HG03460 (cell line): ENCODE data around the gene POGZ.

Experiments used
- ATAC-seq: cut with Tn5 transposase; IDR thresholded peaks from one replicate; pipeline ENCODE4 v1.9.1; 2021; ENCODE audit not compliant: unreplicated experiment

POGZ gene, protein sequence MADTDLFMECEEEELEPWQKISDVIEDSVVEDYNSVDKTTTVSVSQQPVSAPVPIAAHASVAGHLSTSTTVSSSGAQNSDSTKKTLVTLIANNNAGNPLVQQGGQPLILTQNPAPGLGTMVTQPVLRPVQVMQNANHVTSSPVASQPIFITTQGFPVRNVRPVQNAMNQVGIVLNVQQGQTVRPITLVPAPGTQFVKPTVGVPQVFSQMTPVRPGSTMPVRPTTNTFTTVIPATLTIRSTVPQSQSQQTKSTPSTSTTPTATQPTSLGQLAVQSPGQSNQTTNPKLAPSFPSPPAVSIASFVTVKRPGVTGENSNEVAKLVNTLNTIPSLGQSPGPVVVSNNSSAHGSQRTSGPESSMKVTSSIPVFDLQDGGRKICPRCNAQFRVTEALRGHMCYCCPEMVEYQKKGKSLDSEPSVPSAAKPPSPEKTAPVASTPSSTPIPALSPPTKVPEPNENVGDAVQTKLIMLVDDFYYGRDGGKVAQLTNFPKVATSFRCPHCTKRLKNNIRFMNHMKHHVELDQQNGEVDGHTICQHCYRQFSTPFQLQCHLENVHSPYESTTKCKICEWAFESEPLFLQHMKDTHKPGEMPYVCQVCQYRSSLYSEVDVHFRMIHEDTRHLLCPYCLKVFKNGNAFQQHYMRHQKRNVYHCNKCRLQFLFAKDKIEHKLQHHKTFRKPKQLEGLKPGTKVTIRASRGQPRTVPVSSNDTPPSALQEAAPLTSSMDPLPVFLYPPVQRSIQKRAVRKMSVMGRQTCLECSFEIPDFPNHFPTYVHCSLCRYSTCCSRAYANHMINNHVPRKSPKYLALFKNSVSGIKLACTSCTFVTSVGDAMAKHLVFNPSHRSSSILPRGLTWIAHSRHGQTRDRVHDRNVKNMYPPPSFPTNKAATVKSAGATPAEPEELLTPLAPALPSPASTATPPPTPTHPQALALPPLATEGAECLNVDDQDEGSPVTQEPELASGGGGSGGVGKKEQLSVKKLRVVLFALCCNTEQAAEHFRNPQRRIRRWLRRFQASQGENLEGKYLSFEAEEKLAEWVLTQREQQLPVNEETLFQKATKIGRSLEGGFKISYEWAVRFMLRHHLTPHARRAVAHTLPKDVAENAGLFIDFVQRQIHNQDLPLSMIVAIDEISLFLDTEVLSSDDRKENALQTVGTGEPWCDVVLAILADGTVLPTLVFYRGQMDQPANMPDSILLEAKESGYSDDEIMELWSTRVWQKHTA (N-terminal part only)

DNA sequence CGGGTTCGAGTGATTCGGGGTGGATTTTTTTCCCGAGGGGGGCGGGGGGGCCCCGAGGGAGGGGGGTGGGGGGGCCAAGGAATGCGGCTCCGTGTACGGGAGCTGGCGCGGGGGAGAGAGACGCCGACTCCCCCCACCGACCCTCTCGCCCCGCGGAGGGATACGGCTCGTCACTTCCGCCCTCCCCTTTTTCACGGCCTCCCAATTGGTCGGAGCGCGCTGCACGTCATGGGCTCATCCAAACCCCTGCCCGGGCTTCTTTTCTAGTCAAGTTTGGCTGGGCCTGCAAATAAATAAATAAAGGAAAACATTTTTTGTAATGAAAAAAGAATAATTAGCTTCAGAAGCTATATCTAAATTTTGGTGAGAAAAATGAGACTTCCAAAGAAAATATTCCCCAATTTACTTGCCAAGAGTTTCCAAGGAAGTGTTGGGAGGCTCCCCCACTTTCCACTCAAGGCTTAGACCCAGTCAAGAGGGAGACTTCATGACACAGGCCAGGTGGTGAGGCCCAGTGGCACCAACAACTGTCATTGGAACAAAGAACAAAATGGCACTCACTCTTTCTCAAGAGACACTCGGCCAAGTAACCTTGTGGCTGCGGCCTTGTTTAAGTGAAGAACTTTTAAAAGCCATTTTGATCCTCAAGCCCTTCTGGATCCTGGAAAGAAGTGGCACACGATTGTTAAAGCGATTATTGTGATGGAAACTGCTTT is at the start of gene POGZ:
Gene POGZ (minus strand): TSS at position 164 of the 716 bp plus-strand sequence. CDS start 17,290 bp downstream, outside the sequence.
- ATAC-seq = peak; percentile 70

DNA sequence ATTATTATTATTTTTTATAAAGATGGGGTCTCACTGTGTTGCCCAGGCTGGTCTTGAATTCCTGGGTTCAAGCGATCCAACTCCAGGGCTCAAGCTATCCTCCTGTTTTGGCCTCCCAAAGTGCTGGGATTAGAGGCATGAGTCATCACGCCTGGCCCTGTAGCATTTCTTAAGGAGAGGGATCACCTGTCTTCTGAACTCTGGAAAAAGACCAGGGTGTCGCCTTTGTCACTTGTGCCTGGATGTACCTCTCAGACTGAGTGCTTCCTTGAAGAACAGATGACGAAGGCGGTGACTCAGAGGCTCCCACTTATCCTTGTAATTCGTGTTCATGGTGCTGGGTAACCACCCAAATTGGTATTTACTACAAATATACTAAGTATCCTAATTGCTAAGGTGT is 49.5 kb upstream of the POGZ start:
- ATAC-seq = no peak

DNA sequence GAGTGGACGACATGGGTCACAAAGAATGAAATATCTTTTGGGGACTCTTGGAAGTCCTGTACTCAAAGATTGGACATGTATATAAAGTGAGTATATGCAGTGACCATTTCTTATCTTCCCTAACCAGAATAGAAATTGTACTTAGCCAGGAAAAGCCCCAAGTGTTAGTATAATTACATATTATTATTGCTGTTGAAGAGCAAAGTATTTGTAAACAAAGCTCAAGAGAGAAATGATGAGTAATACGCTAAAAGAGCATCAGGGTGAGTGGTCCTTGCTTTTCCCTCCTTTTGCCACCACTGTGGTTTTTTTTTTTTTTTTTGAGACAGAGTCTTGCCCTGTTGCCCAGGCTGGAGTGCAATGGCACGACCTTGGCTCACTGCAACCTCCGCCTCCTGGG is 45.5 kb upstream of the POGZ start:
- no peak for ATAC-seq

DNA sequence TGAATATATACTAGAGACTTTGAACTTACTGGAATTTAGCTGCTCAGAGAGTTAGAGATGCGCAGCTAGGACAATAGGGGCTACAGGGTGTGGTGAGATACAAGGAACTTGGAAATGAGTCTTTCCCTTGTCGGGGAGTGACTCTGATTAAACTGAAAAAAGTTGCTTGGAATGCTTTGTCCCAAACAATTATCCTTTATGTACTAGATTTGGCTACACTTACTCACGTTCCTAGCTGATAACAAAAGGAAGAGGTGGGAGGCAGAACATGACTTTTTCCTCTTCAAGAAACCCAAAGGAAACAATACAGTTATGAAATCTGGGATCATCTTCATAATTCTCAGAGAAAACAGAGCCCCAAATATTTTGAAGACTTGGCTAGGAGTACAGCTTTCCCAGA is 45.0 kb upstream of the POGZ start:
- no peak for ATAC-seq

DNA sequence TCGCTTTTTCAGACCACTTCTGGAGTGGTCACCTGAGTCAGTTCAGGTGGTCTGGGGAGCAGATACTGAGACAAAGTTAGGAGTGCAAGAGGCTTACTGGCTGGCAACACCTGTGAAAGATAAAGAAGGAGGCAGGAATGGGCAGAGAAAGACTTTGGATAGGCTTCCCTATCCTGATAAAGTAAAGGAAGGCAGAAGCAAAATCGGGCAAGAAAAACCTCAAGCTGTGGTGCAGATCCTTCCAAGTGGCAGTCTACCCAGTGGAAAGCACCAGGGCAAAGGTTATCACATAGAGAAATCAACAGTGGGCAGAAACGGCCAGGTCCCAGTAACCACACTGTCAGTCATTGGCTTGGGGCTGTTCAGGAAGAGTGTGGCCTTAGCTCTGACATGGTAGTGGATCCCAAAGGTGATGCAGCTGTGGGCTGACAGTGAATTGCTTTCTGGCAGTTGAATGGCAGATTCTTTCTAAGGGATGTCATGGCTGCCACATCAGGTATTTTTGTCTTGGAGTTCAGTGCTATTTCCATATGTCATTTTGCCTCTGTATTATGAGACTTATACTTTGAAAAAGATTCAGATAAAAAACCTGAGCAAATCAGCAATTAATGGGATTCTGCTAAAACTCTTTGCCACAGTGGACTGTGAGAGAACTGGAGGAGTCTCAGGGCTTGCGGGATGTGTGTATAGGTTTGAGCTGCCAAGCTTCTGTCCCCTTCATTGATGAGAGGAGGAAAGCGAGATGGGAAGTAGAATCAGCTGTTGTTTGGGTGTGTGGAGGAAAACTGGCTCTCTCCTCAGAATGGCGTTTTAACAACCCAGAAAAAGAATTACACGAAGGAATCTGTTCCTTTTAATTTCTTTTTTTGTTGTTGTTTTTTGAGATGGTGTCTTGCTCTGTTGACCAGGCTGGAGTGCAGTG is 43.8 kb upstream of the POGZ start:
- no peak for ATAC-seq

DNA sequence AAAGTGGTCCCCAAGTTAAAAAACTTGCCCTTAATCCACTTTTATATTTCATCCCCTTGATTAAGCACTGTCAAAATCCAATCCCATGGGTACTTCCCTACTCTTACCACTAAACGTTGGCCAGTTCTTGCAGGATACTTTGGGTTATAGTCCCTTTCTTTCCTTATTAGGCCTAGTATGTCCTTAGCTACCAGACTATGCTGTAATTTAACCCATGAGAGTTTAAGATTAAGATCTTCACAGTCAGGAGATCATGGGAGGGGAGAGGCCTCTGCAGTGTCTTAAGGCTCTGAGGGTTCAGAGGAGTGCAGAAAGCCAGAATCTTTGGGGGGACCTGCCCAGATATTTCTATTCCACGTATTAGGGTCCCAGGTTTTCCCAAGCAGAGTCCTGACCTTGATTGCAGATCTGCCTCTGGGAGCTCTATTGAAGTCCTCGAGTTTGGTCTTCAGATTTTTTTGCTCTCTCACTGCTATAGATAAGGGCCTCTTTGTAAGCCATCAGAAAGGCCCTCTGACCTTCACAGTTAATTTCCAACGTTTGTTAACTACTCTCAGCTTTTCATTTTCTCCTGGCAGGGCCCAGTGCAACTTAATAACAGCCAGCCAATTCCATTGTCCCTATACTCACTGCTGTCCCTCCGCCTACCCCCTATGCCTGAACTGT is 42.9 kb upstream of the POGZ start:
- no peak for ATAC-seq

DNA sequence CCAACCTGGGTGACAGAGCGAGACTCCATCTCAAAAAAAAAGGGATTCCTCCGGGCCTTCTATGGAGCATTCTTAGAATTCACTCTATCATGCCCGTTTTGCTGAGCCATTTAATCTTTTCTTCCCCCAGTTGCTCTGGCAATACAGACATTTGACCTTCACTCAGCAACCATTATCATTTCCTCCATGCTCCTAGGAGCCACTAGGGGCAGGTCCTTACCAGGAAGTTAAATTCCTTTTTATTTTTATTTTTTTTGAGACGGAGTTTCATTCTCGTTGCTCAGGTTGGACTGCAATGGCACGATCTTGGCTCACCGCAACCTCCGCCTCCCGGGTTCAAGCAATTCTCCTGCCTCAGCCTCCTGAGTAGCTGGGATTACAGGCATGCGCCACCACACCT is 42.2 kb upstream of the POGZ start:
- ATAC-seq = no peak

DNA sequence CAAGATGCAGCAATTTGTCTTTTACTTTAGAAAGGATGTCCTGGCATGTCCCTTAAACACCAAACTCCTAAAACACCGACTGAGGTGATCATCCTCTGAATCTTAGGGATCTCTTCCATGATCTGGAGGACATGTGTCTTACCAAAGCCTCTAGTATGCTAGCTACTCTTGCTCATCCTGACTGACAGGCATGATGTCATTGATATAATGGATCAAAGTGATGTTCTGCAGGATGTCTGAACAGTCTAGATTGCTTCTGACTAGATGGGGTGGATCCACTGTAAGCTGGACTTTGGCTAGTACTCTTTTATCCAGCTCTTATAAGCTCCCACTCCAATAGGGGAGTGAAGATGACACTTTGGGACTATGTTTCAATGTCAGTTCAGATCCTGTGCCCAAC is 40.6 kb upstream of the POGZ start:
- no peak for ATAC-seq

DNA sequence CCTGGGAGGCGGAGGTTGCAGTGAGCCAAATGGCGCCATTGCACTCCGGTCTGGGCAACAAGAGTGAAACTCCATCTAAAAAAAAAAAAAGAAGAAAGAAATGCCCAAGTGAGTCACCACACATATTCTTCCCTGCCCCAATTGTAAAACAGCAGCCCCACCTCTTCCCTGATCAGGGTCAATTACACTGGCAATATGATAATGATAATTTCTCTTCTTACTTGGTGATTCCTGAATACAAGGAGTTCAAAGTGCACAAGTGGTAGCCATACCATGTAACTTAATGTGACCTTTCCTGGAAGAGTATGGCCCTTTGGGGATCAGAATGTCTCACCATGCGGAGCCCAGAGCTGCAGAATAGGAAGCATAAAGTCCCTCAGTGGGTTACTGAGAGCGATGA is 40.1 kb upstream of the POGZ start:
- no peak for ATAC-seq

DNA sequence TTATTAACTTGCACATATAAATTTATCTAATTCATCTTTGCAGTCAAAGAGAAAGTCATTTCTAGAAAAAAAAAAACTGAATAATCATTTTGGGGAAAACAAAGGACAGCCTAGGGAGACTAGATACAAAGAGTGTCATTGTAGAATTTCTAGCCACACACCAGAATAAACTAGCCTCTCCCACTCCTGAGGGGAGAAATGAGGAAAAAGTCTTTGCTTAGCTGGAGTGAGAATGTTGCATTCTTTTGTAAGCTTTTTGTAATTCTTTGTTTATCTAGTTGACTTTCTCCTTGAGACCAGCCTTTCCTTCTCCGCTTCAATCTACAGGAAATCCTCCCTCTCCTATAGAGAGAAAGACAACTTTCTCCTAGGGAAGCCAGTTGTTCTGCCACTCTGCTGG is 36.0 kb upstream of the POGZ start:
- no peak for ATAC-seq

DNA sequence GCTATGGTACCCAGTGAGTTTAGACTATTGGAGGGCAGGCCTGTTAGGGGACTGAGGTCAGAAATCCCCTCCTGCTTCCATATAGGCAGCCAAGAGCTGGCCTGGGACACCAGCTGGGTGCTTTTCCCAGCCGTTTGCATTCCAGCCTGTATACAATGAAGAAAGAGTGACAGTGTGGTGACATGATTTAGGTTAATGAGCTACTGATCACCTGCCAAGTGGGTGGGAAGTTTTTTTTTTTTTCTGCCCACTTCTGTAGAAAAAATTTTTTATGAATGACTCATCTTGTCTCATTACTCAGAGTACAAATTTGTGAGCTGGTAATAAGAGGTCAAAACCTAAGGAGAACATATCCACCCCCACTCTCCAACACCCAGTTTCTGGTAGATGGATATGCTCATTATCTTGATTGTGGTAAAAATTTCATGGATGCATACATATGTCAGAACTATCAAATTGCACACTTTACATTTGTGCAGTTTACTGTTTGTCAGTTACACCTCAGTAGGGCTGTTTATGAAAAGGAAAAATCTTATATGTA is 35.5 kb upstream of the POGZ start:
- no peak for ATAC-seq

DNA sequence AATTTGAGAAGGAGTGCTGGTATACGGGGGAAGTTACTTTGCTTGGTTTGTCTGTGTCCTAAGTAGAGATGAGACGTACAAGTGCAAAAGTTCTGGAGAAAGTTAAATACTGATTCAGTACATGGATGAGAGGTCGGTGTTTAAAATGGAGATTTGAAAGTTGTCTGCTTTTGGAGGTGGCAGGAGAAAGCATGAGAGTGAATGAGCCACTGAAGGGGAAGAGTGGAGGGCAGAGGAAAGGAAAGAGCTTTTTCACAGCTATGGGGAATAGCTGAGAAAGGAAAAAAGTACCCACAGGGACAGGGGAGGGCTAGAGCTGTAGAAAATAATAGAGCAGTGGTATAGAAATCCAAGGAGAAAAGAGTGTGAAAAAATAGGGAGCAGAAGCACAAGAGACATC is 33.7 kb upstream of the POGZ start:
- ATAC-seq = no peak

DNA sequence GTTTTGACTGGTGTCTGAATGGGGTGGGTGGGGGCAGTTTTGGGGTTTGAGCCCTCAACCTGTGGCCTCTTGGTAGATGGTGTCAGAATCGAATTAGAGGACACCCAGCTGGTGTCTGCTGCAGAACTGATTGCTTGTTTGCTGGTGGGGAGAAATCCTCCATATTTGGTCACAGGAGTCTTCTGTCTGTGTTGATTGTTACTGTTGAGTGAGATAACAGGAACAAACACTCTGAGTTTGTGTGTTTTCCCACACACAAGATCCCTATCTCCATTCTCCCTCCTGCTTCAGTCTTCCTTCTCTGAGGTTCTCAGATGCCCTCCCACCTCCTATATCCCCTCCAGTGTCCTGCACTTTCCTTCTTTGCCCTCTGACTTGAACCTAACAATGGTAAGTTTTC is 32.8 kb upstream of the POGZ start:
- ATAC-seq = no peak

DNA sequence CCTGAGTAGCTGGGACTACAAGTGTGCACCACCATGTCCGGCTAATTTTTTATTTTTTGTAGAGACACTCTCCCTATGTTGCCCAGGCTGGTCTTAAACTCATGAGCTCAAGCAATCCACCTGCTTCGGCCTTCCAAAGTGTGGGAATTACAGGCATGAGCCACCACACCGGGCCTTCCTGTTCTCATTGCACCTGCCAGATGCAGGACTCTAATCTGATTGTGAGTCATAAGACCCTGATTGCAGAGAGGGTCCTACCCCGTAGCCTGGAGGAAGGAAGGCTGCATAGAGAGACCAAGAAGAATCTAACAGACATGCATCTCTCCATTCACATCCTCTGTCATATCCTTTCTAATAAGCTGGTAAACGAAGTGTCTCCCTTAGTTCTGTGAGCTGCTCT is 32.3 kb upstream of the POGZ start:
- no peak for ATAC-seq

DNA sequence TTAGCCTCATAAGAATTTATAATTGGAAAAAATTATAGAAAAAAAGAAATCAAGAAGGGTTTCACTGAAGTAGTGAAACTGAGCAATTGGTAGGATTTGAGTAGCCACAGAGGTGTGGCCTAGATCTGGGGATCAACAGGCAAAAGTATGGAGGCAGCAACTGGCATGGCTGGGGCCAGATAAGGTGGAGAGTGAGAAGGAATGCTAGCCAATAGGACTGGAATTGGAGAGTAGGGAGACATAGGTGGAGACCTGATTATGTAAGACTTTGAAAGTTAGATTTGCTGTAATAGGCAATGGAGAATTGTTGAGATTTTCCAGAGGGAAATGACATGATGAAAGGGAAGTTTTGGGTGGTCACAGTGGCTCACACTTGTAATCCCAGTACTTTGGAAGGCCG is 27.3 kb upstream of the POGZ start:
- no peak for ATAC-seq

DNA sequence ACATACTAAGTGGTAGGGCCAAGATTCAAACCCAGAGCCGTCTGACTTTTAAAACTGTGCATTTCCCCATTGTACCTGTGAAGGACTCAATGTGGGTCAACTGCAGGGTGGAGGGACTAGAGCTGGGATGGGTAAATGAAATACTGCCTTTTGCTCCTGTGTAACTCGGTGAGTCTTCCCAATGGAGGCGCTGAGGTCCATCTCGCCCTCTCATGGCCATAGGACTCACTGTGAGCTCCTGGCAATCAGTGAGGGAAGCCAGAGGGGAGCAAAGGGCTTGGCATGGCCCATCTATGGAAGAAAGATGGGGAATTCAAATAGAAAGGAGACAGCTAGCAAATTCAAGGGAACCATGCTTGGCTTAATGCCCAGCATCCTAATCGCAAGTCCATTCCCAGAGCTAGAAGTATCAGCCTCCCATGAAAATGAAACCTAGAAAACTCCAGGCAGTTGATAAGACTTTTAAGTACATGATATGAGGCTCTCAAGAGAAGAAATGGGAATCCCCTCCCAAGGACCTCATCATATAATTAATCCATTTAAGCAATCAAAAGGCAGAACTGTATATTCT is 26.5 kb upstream of the POGZ start:
- ATAC-seq = no peak

DNA sequence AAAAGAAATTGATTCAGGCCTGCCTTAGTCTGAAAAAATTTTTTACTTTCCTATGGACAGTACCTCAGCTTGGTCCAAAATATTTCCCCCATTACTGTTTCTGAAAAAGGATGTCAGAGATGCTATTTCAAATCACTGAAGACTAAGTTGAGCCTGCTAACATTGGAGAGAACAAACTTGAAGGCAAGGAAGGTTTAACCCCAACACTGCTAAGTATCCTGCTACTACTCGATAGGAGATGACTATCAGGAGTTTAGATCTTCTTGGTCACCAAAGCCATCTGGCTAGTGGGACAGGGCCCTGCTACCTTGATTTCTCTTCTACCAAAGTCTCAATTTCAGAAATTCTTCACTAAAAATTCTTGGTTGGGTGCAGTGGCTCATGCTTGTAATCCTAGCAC is 22.7 kb upstream of the POGZ start:
- no peak for ATAC-seq

DNA sequence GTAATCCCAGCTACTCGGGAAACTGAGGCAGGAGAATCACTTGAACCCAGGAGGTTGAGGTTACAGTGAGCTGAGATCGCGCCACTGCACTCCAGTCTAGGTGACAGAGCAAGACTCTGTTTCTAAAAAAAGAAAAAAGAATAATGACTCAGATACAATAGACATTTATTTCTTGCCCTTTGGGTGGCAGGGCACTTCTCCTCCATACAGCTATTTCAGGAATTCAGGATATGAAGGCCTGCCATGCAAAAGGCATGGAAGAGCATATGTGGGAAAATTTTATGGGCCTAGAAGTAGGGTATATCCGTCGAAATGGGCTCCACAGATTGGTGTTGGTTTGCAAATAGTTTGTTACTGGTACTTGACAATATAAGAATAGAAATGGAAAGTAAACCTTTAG is 20.2 kb upstream of the POGZ start:
- no peak for ATAC-seq

DNA sequence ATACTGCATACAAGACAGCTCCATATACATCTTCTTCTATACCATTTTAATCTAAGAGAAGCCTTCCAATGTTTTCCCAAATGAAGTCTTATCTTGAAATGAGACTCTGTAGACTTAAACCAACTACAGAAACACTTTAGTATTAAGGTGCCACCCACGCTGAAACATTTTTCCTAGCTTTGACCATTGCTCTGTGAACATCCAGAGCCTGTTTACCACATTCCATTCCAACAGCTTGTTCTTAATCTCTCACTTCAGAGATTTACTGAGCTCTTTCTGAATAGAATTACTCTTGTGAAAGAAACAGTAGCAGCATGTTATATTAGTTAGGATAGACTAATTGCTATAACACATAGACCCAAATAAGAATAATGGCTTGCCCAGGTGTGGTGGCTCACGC is 19.6 kb upstream of the POGZ start:
- ATAC-seq = no peak
